Dermis lymphatic vessel endothelial cell (primary cell): ENCODE results near the gene DYNLT1. TPM values are rescaled to one million over a fixed set of nuclear protein-coding genes. Genes with fewer than 3 reads are reported as not detected.

ENCODE experiments used
- total RNA-seq: library from RNA; depleted of rRNA; stranded (reverse); fragments of >200 nt; gene quantifications from 2 replicates; pipeline ENCODE4 v1.2.1, GENCODE V29; 2014

Gene DYNLT1
- total RNA-seq: 86.8 and 97.4 TPM in 2 replicates

DNA sequence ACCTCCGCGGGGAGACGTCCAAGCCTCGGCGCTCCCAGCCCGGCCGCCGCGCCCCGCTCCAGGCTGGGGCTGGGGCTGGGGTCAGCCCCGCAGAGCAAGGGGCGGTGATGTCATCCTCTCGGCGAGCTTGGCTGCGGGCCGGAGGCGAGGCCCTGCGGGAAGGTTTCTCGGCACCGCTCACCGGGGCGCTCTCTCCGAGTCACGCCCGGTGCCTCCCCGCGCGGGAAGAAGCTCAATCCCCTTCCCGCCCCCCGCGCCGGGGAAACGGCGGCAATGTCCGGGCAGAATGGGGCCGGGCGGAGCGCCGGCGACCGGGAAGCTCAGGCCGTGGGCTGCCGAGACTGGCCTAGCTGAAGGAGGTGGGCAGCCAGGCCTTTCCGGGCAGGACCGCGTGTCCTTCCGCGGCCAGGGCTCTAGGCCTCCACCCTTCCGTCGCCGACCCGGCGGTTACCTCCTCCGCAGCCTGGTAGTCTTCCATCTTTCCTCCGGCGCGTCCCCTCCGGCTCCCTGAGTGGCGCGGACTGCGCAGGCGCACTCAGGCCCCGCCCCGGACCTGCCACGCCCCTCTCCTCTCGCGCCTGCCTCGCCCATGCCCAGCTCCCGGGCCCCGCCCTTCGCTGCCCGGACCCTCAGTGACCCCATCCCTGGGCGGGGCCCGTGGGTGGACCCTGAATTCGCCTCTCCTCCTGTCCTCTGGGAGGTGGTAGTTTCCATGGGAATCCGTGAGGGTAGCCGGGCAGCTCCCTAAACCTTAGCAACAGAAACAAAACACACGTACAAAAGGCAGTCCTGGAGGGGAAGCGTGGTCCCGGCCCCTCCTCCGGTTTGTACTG, at the start of gene DYNLT1:
Gene DYNLT1 (minus strand): TSS at position 513 of the 833 bp plus-strand sequence. CDS start 35 bp downstream, at position 478.

DNA sequence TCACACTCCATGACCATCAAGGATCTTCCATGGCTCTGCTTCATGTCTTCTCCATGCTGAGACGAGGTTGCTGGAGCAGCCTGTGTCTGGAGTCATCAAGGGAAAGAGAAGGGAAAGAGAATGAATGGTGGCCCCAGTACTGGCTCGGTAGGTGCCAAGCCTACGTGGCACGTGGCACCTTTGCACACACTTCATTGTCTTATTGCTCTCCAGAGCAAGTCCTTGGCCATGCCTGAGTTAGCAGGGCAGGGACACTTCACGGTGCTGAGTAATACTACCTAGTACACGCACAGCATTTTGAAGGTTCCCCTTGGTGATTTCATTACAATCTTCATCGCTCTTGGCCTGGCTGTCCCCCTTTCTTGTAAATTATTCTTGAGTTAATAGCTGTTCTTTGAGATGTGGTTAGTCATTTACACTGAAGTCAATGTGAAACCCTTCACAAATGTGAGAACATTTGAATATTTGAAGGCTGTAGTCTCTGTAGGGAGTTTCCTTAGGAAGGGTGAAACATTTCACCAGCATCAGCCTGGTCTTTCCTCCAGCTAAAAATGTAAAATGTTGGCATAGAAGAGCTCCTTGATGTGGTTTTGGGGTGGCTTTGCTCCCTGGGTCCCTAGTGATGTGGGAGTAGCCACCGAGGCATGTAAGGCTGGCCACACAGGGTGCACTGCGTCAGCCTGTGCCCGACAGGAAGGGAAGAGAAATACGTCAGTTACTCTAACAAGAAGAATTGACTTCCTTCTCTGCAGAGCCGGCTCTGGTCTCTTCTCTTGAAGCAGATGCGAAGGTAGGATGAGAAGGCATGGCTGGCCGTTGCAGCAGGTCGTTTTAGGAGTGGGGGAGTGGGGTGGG, 5.0 kb upstream of the DYNLT1 start, which contains the start of gene SYTL3:
Gene SYTL3 (plus strand): TSS at position 766 of the 855 bp plus-strand sequence. CDS start 13,215 bp downstream, outside the sequence.

Other genes starting within 250 kb of the DYNLT1 start
- 35.9 and 47.9 TPM in 2 replicates for gene TMEM181, start 84.7 kb downstream of the DYNLT1 start, total RNA-seq
- 0.76 and 0.77 TPM in 2 replicates for gene SYTL3, start 5.3 kb upstream of the DYNLT1 start, total RNA-seq
- gene EZR, start 174.6 kb upstream of the DYNLT1 start, total RNA-seq: 64.8 and 66.1 TPM in 2 replicates